Measurements from ENCODE around the gene ACAD8.

ACAD8 gene

DNA sequence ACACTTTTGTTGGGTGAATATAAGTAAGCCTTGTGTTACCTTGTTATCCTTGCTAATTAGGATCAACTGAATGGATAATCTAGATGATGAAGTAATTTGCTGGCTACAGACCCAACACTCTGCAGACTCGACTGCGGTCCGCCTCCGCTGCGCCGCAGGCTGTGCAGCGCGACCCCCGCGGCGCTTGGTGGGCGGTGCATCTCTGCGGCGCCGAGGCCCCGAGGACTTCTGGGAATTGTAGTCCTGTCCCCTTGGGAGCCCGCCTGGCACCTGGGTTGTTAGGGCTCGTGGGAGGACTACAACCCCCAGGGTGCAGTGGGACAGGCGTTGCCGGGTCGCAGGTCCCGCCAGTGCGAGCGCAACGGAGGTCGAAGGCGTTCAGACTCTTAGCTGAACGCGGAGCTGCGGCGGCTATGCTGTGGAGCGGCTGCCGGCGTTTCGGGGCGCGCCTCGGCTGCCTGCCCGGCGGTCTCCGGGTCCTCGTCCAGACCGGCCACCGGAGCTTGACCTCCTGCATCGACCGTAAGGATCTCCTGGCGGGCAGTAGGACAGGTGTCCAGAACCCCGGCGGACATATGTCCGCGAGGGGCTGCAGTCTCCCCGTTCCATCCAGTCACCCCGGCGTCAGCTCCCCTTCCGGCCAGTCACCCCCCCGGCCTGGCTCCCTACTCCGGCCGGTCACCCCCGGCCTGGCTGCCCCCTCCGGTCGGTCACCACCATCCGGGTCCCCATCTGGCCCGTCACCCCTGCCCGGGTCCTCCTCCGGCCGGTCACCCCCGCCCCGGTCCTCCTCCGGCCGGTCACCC, at the start of gene ACAD8, which contains the start of gene THYN1:
TSS of gene ACAD8 (plus strand) at position 381 of the 806 bp plus-strand sequence. CDS start at position 414, 33 bp downstream.
TSS of gene THYN1 (minus strand) at position 165 of the 806 bp plus-strand sequence. CDS start 470 bp downstream, outside the sequence.
- in situ Hi-C loops (cut with MboI; ENCODE audit: low pct_unique_long_range_greater_than_20kb, low sequenced_read_pairs, unreplicated experiment) = no loop called here
- TF ChIP-seq, protein P1, sequence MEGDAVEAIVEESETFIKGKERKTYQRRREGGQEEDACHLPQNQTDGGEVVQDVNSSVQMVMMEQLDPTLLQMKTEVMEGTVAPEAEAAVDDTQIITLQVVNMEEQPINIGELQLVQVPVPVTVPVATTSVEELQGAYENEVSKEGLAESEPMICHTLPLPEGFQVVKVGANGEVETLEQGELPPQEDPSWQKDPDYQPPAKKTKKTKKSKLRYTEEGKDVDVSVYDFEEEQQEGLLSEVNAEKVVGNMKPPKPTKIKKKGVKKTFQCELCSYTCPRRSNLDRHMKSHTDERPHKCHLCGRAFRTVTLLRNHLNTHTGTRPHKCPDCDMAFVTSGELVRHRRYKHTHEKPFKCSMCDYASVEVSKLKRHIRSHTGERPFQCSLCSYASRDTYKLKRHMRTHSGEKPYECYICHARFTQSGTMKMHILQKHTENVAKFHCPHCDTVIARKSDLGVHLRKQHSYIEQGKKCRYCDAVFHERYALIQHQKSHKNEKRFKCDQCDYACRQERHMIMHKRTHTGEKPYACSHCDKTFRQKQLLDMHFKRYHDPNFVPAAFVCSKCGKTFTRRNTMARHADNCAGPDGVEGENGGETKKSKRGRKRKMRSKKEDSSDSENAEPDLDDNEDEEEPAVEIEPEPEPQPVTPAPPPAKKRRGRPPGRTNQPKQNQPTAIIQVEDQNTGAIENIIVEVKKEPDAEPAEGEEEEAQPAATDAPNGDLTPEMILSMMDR (IDR thresholded peaks at IDR 0.05; ENCODE audit: extremely low read depth, insufficient read depth, missing control alignments) = no peak
- DNase-seq (ENCODE audit: low spot score) = peak; percentile 99

DNA sequence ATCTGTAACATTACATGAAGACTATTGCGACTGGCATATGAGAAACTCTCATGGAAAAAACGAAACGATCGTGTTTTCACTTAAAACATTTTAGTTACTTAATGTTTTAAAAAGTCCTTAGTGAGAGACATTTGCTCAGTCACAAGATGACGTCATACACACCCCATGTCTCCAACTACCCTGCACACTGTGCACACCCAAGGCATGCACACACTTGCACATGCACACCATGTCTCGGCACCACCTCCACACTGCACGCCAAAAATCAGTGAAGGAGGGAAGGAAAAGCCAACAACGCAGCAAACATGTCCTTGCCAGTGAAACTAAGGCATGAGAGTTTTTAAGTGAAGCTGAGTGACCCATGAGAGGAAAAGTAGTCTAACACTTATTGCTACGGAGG, 47.6 kb upstream of the ACAD8 start:
- in situ Hi-C loops (cut with MboI; ENCODE audit: low pct_unique_long_range_greater_than_20kb, low sequenced_read_pairs, unreplicated experiment) = no loop called here
- TF ChIP-seq, protein P1 (IDR thresholded peaks at IDR 0.05; ENCODE audit: extremely low read depth, insufficient read depth, missing control alignments) = no peak
- no peak for DNase-seq (ENCODE audit: low spot score)

DNA sequence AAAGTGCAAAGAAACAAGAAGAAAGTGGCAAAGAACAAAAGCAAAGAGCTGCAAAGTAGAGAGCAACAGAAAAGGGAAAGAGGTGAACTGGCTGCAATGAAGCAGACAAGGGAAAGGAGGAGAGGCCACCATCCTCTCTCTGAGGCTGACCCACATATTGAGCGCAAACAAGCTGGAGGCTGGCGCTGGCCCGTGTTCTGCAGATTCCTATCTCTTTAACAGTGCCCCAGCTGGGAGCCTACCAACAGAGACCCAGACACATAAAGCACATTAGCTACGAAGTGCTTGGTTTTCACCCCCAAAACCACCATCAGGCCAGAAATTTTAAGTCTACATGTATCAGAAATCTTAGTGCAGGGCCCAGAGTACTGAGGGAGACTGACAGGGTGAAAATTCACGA, 47.2 kb upstream of the ACAD8 start:
- in situ Hi-C loops (cut with MboI; ENCODE audit: low pct_unique_long_range_greater_than_20kb, low sequenced_read_pairs, unreplicated experiment) = no loop called here
- DNase-seq (ENCODE audit: low spot score) = no peak
- TF ChIP-seq, protein P1 (IDR thresholded peaks at IDR 0.05; ENCODE audit: extremely low read depth, insufficient read depth, missing control alignments) = no peak

DNA sequence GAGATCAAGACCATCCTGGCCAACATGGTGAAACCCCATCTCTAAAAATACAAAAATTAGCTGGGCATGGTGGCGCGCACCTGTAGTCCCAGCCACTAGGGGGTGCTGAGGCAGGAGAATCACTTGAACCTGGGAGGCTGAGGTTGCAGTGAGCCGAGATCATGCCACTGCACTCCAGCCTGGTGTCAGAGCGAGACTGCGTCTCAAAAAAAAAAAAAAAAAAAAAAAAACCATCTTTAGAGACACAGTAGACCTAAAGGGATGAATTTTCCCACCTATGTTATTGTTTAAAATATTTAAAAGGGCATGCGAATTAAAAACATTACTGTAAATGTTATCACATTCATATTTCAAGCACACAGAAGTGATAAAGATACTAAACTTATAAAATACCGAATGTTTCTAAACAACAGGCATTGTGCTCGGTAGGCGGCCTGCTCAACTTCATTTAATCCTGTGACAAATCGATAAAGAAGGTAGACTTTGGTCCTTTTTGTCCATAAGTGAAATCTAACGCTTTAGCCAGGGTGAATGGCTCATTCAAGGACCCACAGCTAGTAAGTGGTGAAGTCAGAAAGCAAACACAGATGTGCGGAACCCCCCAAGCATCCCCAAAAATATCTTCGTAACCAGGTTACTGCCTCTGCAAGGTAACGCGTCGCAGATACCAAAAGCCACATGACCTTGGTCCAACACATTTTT, 45.7 kb upstream of the ACAD8 start:
- TF ChIP-seq, protein P1 (IDR thresholded peaks at IDR 0.05; ENCODE audit: extremely low read depth, insufficient read depth, missing control alignments) = peak; percentile 74
- no peak for DNase-seq (ENCODE audit: low spot score)
- in situ Hi-C loops (cut with MboI; ENCODE audit: low pct_unique_long_range_greater_than_20kb, low sequenced_read_pairs, unreplicated experiment) = no loop called here

DNA sequence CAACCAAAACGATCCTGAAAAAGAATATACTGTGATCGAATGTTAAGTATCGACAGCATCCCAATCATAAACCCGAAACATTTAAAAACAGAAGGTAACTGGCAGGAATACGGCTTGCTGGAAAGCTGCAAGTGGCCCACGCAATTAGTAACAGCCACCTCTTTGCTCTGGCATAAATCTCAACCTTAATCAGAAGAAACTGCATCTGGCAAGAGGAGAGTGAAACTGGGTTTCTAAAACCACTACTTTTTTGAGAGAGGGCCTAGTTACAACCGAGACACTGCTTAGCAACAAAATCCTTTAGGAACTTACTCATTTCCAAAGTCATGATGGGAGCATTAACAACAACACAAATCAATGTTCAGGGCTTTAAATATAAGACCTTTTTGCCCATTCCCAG, 37.5 kb upstream of the ACAD8 start:
- no peak for DNase-seq (ENCODE audit: low spot score)
- TF ChIP-seq, protein P1 (IDR thresholded peaks at IDR 0.05; ENCODE audit: extremely low read depth, insufficient read depth, missing control alignments) = no peak
- in situ Hi-C loops (cut with MboI; ENCODE audit: low pct_unique_long_range_greater_than_20kb, low sequenced_read_pairs, unreplicated experiment) = no loop called here

DNA sequence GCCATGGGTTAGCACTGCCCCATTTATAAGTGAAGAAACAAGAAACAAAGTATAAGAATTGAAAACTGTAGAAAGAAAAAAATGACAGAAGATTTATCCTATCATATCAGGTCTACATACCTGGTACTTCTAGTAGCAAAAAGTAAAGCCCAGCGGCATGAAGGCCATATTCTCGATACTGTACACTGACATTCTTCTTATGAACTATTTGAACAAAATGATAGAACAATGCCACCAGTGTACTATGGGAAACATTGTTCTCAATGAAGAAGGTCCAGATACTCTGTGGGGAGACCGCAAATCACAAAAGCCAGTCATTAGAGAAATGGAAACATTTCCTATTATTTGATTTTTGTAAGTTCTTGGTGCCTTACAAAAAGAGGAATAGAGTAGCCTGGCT, 36.6 kb upstream of the ACAD8 start:
- TF ChIP-seq, protein P1 (IDR thresholded peaks at IDR 0.05; ENCODE audit: extremely low read depth, insufficient read depth, missing control alignments) = no peak
- no peak for DNase-seq (ENCODE audit: low spot score)

More for the DNA sequence above, 36.6 kb upstream of the ACAD8 start:
- in situ Hi-C loops (cut with MboI; ENCODE audit: low pct_unique_long_range_greater_than_20kb, low sequenced_read_pairs, unreplicated experiment) = no loop called here

All from GM13977 (cell line).